ENCODE results near the gene TC2N.

DNA sequence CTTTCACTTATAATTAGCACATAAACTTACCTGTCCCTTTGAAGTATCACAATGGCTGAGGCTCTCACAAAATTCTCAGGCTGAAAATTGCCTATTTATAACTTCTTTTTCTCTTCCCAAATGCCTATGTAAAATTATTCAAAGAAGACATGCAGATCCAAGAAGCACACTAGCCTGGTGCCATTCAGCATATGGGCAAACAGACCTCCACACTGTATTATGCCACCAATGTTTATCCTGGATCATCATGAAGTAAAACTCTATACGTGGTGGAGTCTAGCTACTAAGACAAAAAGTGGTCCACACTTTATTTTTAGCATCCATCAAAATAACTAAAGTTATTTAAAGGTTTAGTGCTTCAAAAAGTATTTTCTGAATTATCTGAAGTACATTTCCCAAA, 15.8 kb downstream of the TC2N start:
- TF ChIP-seq, protein P1, sequence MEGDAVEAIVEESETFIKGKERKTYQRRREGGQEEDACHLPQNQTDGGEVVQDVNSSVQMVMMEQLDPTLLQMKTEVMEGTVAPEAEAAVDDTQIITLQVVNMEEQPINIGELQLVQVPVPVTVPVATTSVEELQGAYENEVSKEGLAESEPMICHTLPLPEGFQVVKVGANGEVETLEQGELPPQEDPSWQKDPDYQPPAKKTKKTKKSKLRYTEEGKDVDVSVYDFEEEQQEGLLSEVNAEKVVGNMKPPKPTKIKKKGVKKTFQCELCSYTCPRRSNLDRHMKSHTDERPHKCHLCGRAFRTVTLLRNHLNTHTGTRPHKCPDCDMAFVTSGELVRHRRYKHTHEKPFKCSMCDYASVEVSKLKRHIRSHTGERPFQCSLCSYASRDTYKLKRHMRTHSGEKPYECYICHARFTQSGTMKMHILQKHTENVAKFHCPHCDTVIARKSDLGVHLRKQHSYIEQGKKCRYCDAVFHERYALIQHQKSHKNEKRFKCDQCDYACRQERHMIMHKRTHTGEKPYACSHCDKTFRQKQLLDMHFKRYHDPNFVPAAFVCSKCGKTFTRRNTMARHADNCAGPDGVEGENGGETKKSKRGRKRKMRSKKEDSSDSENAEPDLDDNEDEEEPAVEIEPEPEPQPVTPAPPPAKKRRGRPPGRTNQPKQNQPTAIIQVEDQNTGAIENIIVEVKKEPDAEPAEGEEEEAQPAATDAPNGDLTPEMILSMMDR (IDR thresholded peaks at IDR 0.05 in 2 of 3, conservative IDR thresholded peaks at IDR 0.05 in 1 of 3; ENCODE audit: borderline replicate concordance in 1 of 3, insufficient read depth in 1 of 3, low read depth in 2 of 3, low read length in 2 of 3): no peak
- TF ChIP-seq, protein P2, sequence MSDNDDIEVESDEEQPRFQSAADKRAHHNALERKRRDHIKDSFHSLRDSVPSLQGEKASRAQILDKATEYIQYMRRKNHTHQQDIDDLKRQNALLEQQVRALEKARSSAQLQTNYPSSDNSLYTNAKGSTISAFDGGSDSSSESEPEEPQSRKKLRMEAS (IDR thresholded peaks at IDR 0.05): no peak
- no peak for TF ChIP-seq POLR2AphosphoS5 (IDR thresholded peaks at IDR 0.05; ENCODE audit: low read depth, low read length)
- TF ChIP-seq YY1 (IDR thresholded peaks at IDR 0.05; ENCODE audit: extremely low read depth, insufficient replicate concordance, low read depth, low read length): no peak
- TF ChIP-seq SP1 (IDR thresholded peaks at IDR 0.05; ENCODE audit: low read depth): no peak
- TF ChIP-seq EZH2 (IDR thresholded peaks at IDR 0.05): no peak
- no peak for TF ChIP-seq POLR2A (IDR thresholded peaks at IDR 0.05; ENCODE audit: borderline replicate concordance, extremely low read depth, insufficient read depth, insufficient read length)
- TF ChIP-seq ZNF274 (IDR thresholded peaks at IDR 0.05; ENCODE audit: low read depth, low read length): no peak
- TF ChIP-seq FOSL1 (IDR thresholded peaks at IDR 0.05; ENCODE audit: low read depth): no peak
